GM12878 (cell line): ENCODE data around the gene VEGFB. TPM values are rescaled to one million over a fixed set of nuclear protein-coding genes. Genes with fewer than 3 reads are reported as not detected.

ENCODE experiments used
- BHLHE40 ChIP-seq, 2 experiments: fragments of 450-650 bp in 1 of 2; IDR thresholded peaks; 2 replicates each; pipeline ENCODE4 v1.6.1; 2011 to 2017; ENCODE audit warnings: low read depth in 2 of 2, borderline replicate concordance in 1 of 2, improper control_type of control experiment in 1 of 2, low read length in 1 of 2, mild to moderate bottlenecking in 1 of 2
- CBX3 ChIP-seq: fragments of 200-600 bp; sonication (generic); IDR thresholded peaks from 2 replicates; pipeline ENCODE4 v1.6.1; 2016; ENCODE audit warnings: low read depth, borderline replicate concordance
- CEBPB ChIP-seq, 2 experiments: fragments of 150-350 bp in 1 of 2; IDR thresholded peaks; 2 replicates each; pipeline ENCODE4 v1.6.1; 2012 to 2014; ENCODE audit warnings: low read depth in 2 of 2, low read length in 2 of 2, borderline replicate concordance in 1 of 2, inconsistent platforms in 1 of 2
- E2F8 ChIP-seq: fragments of 450-650 bp; IDR thresholded peaks from 2 replicates; pipeline ENCODE4 v1.6.1; 2018; ENCODE audit warnings: mild to moderate bottlenecking, low read depth, moderate library complexity; ENCODE audit not compliant: partially characterized antibody
- EZH2 ChIP-seq: IDR thresholded peaks from 2 replicates; pipeline ENCODE4 v1.6.1; 2012; ENCODE audit warnings: low read depth, mild to moderate bottlenecking, control low read depth, inconsistent platforms, low read length, borderline replicate concordance; ENCODE audit not compliant: control insufficient read depth
- FOS ChIP-seq: IDR thresholded peaks from 3 replicates; pipeline ENCODE4 v1.6.1; 2011; ENCODE audit warnings: borderline replicate concordance; ENCODE audit not compliant: insufficient read length; ENCODE audit errors: extremely low read depth
- GABPA ChIP-seq: IDR thresholded peaks from 2 replicates; pipeline ENCODE4 v1.6.1; 2014; ENCODE audit warnings: antibody characterized with exemption, low read depth, mild to moderate bottlenecking, inconsistent platforms
- NFYB ChIP-seq: IDR thresholded peaks from 2 replicates; pipeline ENCODE4 v1.6.1; 2011; ENCODE audit warnings: low read depth, mild to moderate bottlenecking, low read length, improper control_type of control experiment, moderate library complexity; ENCODE audit not compliant: insufficient read depth
- RUNX3 ChIP-seq: IDR thresholded peaks from 2 replicates; pipeline ENCODE4 v1.6.1; 2012; ENCODE audit warnings: low read length, inconsistent platforms
- SIX5 ChIP-seq: IDR thresholded peaks from 2 replicates; pipeline ENCODE4 v1.6.1; 2011; ENCODE audit warnings: mild to moderate bottlenecking, low read depth, low read length, moderate library complexity; ENCODE audit not compliant: severe bottlenecking
- STAT3 ChIP-seq: IDR thresholded peaks from 2 replicates; pipeline ENCODE4 v1.6.1; 2011; ENCODE audit warnings: low read depth, low read length, improper control_type of control experiment
- TBL1XR1 ChIP-seq: IDR thresholded peaks from 2 replicates; pipeline ENCODE4 v1.6.1; 2012; ENCODE audit warnings: low read depth, low read length, improper control_type of control experiment
- USF2 ChIP-seq: IDR thresholded peaks from 2 replicates; pipeline ENCODE4 v1.6.1; 2011; ENCODE audit warnings: low read depth, low read length, improper control_type of control experiment, borderline replicate concordance
- ZBED1 ChIP-seq: IDR thresholded peaks from 2 replicates; pipeline ENCODE4 v1.6.1; 2016; ENCODE audit warnings: borderline replicate concordance
- ZNF207 ChIP-seq: fragments of 450-650 bp; IDR thresholded peaks from 2 replicates; pipeline ENCODE4 v1.6.1; 2014; ENCODE audit warnings: antibody characterized with exemption, mild to moderate bottlenecking, borderline replicate concordance
- ZNF622 ChIP-seq: fragments of 450-650 bp; IDR thresholded peaks from 2 replicates; pipeline ENCODE4 v1.6.1; 2017; ENCODE audit warnings: mild to moderate bottlenecking, inconsistent platforms
- polyA plus RNA-seq, 11 experiments: library from polyadenylated mRNA; depleted of rRNA in 4 of 11; unstranded in 6 of 11; stranded (reverse) in 5 of 11; fragments of >200 nt; fragmentation: Nextera tagmentation in 4 of 11; fragmentation: Illumina TruSeq in 1 of 11; extraction: Ambion mirVana in 4 of 11; extraction: Trizol in 1 of 11; gene quantifications; 1 replicate in 1 of 11; 2 replicates in 10 of 11; pipeline versions ENCODE4 v1.2.1 to v1.2.3, GENCODE V29; 2011 to 2016; ENCODE audit warnings: inconsistent platforms in 2 of 11, missing spikeins in 2 of 11, low read depth in 1 of 11
- total RNA-seq, 4 experiments: library from RNA; depleted of rRNA in 3 of 4; stranded (reverse); fragments of >200 nt in 3 of 4; fragmentation: Illumina TruSeq in 1 of 4; extraction: Trizol in 1 of 4; gene quantifications; 2 replicates each; pipeline versions ENCODE4 v1.2.1 to v1.2.3, GENCODE V29; 2013 to 2021
- TF ChIP-seq, protein P1 (sequence below): IDR thresholded peaks from 2 replicates; pipeline ENCODE4 v1.6.1; 2012; ENCODE audit warnings: low read depth, low read length, improper control_type of control experiment
- TF ChIP-seq, protein P2 (sequence below): fragments of 450-650 bp; formaldehyde crosslinking; IDR thresholded peaks from 2 replicates; pipeline ENCODE4 v1.4.0; 2022; ENCODE audit warnings: mild to moderate bottlenecking, moderate library complexity
- TF ChIP-seq, protein P3 (sequence below): fragments of 450-650 bp; IDR thresholded peaks from 2 replicates; pipeline ENCODE4 v1.6.1; 2017; ENCODE audit warnings: antibody characterized with exemption, mild to moderate bottlenecking, moderate library complexity

VEGFB gene
- total and polyA plus RNA-seq, 10 of the 15 experiments (the other 5 are each of a cell fraction or from before 2014, with no cell fraction given): 7.0 to 75.8 (median 20.3) TPM

DNA sequence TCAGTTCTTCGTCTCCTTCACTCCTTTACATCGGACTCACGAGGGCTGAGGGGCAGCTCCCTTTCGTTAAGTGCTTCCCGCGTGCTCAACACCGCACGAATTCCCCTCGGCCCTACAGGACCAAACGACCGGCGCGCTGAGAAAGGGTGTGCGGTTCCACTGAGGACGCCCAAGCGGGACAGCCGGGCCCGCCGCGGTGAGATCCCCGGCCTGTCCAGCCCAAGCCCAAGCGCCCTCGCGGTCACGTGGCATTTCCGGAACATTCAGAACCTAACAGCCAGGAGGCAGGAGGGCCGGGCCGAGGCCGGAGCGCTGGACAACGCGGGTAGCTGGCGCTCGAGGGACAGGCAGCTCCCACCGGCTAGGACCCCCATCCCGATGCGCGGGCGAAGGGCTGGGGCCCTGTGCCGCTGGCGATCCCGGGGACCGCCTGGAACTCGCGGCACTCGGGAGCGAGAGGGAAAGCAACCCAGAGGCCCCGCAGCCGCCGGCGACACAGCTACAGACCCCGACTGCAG is 49.1 kb upstream of the VEGFB start (continued):
- TF ChIP-seq USF2: no peak
- TF ChIP-seq RUNX3: peak; percentile 45; the same call in 1 of the 2 replicates
- no peak for TF ChIP-seq CEBPB (IDR thresholded peaks at IDR 0.05; ENCODE audit: borderline replicate concordance in 1 of 2, low read depth in 2 of 2, low read length in 2 of 2)
- TF ChIP-seq ZNF207: peak; percentile 84; the same call in 1 of the 2 replicates
- TF ChIP-seq, protein P1, sequence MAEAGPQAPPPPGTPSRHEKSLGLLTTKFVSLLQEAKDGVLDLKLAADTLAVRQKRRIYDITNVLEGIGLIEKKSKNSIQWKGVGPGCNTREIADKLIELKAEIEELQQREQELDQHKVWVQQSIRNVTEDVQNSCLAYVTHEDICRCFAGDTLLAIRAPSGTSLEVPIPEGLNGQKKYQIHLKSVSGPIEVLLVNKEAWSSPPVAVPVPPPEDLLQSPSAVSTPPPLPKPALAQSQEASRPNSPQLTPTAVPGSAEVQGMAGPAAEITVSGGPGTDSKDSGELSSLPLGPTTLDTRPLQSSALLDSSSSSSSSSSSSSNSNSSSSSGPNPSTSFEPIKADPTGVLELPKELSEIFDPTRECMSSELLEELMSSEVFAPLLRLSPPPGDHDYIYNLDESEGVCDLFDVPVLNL: no peak
- TF ChIP-seq EZH2: no peak
- TF ChIP-seq E2F8: no peak
- TF ChIP-seq, protein P2, sequence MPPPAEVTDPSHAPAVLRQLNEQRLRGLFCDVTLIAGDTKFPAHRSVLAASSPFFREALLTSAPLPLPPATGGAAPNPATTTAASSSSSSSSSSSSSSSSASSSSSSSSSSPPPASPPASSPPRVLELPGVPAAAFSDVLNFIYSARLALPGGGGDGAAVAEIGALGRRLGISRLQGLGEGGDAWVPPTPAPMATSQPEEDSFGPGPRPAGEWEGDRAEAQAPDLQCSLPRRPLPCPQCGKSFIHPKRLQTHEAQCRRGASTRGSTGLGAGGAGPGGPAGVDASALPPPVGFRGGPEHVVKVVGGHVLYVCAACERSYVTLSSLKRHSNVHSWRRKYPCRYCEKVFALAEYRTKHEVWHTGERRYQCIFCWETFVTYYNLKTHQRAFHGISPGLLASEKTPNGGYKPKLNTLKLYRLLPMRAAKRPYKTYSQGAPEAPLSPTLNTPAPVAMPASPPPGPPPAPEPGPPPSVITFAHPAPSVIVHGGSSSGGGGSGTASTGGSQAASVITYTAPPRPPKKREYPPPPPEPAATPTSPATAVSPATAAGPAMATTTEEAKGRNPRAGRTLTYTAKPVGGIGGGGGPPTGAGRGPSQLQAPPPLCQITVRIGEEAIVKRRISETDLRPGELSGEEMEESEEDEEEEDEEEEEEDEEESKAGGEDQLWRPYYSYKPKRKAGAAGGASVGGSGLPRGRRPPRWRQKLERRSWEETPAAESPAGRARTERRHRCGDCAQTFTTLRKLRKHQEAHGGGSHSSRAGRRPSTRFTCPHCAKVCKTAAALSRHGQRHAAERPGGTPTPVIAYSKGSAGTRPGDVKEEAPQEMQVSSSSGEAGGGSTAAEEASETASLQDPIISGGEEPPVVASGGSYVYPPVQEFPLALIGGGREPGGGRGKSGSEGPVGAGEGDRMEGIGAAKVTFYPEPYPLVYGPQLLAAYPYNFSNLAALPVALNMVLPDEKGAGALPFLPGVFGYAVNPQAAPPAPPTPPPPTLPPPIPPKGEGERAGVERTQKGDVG: no peak
- TF ChIP-seq CBX3: no peak
- no peak for TF ChIP-seq FOS
- TF ChIP-seq, protein P3, sequence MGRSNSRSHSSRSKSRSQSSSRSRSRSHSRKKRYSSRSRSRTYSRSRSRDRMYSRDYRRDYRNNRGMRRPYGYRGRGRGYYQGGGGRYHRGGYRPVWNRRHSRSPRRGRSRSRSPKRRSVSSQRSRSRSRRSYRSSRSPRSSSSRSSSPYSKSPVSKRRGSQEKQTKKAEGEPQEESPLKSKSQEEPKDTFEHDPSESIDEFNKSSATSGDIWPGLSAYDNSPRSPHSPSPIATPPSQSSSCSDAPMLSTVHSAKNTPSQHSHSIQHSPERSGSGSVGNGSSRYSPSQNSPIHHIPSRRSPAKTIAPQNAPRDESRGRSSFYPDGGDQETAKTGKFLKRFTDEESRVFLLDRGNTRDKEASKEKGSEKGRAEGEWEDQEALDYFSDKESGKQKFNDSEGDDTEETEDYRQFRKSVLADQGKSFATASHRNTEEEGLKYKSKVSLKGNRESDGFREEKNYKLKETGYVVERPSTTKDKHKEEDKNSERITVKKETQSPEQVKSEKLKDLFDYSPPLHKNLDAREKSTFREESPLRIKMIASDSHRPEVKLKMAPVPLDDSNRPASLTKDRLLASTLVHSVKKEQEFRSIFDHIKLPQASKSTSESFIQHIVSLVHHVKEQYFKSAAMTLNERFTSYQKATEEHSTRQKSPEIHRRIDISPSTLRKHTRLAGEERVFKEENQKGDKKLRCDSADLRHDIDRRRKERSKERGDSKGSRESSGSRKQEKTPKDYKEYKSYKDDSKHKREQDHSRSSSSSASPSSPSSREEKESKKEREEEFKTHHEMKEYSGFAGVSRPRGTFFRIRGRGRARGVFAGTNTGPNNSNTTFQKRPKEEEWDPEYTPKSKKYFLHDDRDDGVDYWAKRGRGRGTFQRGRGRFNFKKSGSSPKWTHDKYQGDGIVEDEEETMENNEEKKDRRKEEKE: no peak
- no peak for TF ChIP-seq NFYB
- TF ChIP-seq ZNF622: no peak
- no peak for TF ChIP-seq STAT3
- peak; percentile 68 to 77 for TF ChIP-seq BHLHE40 (IDR thresholded peaks at IDR 0.05; ENCODE audit: borderline replicate concordance in 1 of 2, low read depth in 2 of 2, low read length in 1 of 2)
- TF ChIP-seq GABPA: no peak
- TF ChIP-seq ZBED1: no peak
- TF ChIP-seq SIX5: no peak
- no peak for TF ChIP-seq TBL1XR1
